HG03565 (cell line): ENCODE results near the gene EVI2B.
"Not testable (repeated sequence)": the region's sequence is repeated elsewhere in the genome, so short reads cannot be mapped to it uniquely, and the experiment has no call there.

Experiments used
- ATAC-seq: cut with Tn5 transposase; IDR thresholded peaks from one replicate; pipeline ENCODE4 v1.9.1; 2021; ENCODE audit warnings: mild to moderate bottlenecking, moderate library complexity; ENCODE audit not compliant: unreplicated experiment

EVI2B gene

DNA sequence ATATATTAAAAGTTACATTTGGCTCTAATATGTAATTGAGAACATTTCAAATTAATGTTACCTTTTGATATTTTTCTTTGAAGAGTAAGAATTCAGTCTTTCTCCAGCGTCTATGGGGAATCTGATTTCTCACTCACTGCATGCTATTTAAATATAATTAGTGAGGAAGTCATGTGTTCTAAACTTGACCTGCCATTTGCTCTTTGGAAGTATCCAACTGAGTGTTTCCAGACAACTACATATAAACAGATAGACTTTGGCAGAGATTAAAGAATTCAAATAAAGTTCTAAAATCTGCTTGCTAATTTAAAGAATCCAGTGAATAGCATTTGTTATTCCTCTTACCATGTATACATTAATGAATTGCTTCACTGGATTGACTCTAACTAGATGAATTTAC, 40.3 kb downstream of the EVI2B start:
- no peak for ATAC-seq

DNA sequence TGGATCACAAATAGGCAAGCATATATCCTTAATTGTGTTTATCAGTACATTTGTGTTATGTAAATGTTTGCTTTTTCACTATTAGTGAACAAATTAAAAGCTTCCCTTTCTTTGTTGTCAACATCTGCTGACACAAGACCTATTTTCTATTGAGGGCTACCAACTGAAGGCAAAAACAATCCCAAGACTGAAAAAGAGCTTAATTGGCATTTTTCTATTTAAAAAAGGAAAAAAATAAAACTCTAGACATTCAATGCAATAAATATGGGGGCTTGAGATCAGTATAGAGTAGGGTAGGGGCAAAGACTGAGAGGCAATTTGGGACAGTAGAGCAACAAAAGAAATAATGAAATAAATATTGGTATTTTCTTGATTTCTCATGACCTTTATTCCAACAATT, 41.1 kb downstream of the EVI2B start:
- ATAC-seq: no peak

DNA sequence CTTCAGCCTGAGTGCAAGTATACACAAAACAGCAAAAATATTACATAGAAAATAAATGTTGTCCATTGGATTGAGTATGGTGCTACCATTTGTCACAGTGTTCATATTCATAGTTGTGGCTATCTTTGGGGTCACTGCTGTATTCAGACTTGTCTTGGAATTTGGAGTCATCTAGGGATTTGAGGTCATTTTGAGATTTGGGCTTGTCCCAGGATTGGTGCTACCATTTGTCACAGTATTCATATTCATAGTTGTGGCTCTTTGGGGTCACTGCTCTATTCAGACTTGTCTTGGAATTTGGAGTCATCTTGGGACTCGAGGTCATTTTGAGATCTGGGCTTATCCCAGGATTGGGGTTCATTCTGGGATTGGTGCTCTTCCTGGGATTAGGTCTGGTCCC, 41.6 kb downstream of the EVI2B start:
- ATAC-seq: no peak

GRCh38 chr17:31269578-31269983, 44.3 kb downstream of the EVI2B start:
- no peak for ATAC-seq

DNA sequence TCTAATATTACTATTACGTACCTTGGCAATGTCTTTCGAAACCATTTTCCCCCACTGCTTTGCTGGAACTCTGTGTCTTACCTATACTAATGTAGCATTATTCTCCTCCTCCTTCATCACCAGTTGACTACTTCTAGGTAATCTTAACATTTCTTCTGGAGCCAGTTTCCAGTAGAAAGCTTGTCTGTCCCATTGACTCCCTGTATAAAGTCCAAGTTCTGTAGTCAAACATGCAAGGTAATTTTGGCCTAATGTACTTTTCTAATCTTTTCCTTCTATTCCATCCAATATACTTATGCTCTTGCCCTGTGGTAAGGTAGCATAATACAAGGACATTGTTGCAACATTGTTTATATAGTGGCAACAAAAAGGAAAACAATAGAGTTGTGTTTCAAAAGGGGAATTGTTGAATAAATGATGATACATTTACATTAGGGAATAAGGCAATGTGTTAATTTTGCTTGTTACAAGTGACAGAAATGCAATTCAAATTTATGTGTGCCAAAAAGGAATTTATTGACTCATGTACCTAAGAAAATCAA, 44.7 kb downstream of the EVI2B start:
- ATAC-seq: no peak

- ATAC-seq: no peak
These were observed 47.8 kb downstream of the EVI2B start for GRCh38 chr17:31266042-31266441.

DNA sequence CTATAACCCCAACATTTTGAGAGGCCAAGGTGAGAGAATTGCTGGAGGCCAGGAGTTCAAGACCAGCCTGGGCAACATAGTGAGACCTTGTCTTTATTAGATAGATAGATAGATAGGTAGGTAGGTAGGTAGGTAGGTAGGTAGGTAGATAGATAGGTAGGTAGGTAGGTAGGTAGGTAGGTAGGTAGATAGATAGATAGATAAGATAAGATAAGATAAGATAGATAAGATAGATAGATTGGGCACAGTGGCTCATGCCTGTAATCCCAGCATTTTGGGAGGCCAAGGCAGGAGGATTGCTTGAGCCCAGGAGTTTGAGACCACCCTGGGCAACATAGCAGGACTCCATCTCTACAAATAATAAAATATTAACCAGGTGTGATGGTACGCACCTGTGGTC, 50.9 kb downstream of the EVI2B start:
- ATAC-seq: not testable (repeated sequence)

- ATAC-seq: no peak
These were observed 52.3 kb downstream of the EVI2B start for GRCh38 chr17:31261601-31262000.

- ATAC-seq: no peak
These were observed 53.7 kb downstream of the EVI2B start for GRCh38 chr17:31260151-31260550.

- ATAC-seq: no peak
These were observed 56.9 kb downstream of the EVI2B start for GRCh38 chr17:31256936-31257335.

- no peak for ATAC-seq
These were observed 59.2 kb downstream of the EVI2B start for GRCh38 chr17:31254654-31255053.
